Thoracic aorta (tissue), 2 donors: ENCODE results near the gene PPFIBP2. TPM values are rescaled to one million over a fixed set of nuclear protein-coding genes. Genes with fewer than 3 reads are reported as not detected.

Experiments
- ATAC-seq: fragments of 150-250 bp; one replicate; pipeline ENCODE4 v1.8.0; 2017; ENCODE audit warnings: low read depth; ENCODE audit not compliant: insufficient number of reproducible peaks, low FRiP score
- DNase-seq: peaks from one replicate; pipeline ENCODE4 v3.0.0-alpha.2; 2020; ENCODE audit warnings: low spot score
- H3K27ac ChIP-seq, 2 donors: fragments of 200-600 bp; sonication (generic); 1 replicate in 1 of 2; 2 replicates in 1 of 2; pipeline ENCODE4 v1.5.1; 2016; ENCODE audit warnings: mild to moderate bottlenecking in 2 of 2, moderate library complexity in 2 of 2
- H3K27me3 ChIP-seq: fragments of 200-600 bp; sonication (generic); replicated peaks from 2 replicates; pipeline ENCODE4 v1.6.0; 2016; ENCODE audit warnings: mild to moderate bottlenecking; ENCODE audit not compliant: insufficient read depth
- H3K36me3 ChIP-seq: fragments of 200-600 bp; sonication (generic); one replicate; pipeline ENCODE4 v1.5.1; 2016
- H3K4me1 ChIP-seq, 2 donors: fragments of 200-600 bp; sonication (generic); 1 replicate in 1 of 2; 2 replicates in 1 of 2; pipeline versions ENCODE4 v1.5.1 to v1.6.0; 2016; ENCODE audit warnings: low read depth in 2 of 2, mild to moderate bottlenecking in 1 of 2; ENCODE audit not compliant: control insufficient read depth in 1 of 2
- H3K4me3 ChIP-seq: fragments of 200-600 bp; sonication (generic); 2 replicates; pipeline ENCODE4 v1.5.1; 2016; ENCODE audit warnings: mild to moderate bottlenecking
- H3K9me3 ChIP-seq: fragments of 200-600 bp; sonication (generic); 2 replicates; pipeline ENCODE4 v1.5.1; 2016
- total RNA-seq, 2 donors: library from RNA; depleted of rRNA; stranded (reverse); fragments of >200 nt; gene quantifications; one replicate each; pipeline versions ENCODE4 v1.1.0 to v1.2.3, GENCODE V29; 2016
- TF ChIP-seq, protein P1 (sequence below): fragments of 200-600 bp; sonication (generic); IDR thresholded peaks from one replicate; pipeline ENCODE4 v1.5.1; 2019; ENCODE audit warnings: antibody characterized with exemption

Gene PPFIBP2
- total RNA-seq, 2 donors from 2014 or later: 43.5 to 48.9 TPM

DNA sequence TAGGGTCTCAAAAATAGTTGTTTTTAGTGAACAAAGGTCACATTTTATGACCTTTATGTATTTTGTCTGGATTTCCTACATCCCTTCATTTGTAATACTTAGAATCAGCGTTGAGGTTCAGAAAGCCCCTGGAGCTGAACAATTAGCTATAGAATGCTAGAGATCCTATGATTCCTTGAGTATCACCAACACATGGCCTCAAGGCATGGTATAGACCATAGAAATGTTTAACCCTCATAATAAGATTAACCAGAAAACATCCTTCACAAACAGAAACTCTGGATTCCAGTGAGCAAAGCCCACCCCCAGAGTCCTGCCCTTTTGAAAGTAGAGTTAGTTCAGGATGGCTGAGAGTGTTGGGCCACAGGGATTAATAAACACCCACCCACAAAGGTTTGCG lies 82.2 kb downstream of the PPFIBP2 start:
- peaks cover 0 to 11% of the 10 kb centered on the region in 2 donors for H3K4me1 ChIP-seq
- no peak overlapping the region for H3K27ac ChIP-seq
- H3K27me3 ChIP-seq: no peaks in the 10 kb centered on the region
- DNase-seq: no peak
- ATAC-seq: no peak
- H3K36me3 ChIP-seq: peaks cover 5% of the 10 kb centered on the region
- no peaks in the 10 kb centered on the region for H3K9me3 ChIP-seq
- no peak overlapping the region for H3K4me3 ChIP-seq
- TF ChIP-seq, protein P1, sequence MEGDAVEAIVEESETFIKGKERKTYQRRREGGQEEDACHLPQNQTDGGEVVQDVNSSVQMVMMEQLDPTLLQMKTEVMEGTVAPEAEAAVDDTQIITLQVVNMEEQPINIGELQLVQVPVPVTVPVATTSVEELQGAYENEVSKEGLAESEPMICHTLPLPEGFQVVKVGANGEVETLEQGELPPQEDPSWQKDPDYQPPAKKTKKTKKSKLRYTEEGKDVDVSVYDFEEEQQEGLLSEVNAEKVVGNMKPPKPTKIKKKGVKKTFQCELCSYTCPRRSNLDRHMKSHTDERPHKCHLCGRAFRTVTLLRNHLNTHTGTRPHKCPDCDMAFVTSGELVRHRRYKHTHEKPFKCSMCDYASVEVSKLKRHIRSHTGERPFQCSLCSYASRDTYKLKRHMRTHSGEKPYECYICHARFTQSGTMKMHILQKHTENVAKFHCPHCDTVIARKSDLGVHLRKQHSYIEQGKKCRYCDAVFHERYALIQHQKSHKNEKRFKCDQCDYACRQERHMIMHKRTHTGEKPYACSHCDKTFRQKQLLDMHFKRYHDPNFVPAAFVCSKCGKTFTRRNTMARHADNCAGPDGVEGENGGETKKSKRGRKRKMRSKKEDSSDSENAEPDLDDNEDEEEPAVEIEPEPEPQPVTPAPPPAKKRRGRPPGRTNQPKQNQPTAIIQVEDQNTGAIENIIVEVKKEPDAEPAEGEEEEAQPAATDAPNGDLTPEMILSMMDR: no peak

DNA sequence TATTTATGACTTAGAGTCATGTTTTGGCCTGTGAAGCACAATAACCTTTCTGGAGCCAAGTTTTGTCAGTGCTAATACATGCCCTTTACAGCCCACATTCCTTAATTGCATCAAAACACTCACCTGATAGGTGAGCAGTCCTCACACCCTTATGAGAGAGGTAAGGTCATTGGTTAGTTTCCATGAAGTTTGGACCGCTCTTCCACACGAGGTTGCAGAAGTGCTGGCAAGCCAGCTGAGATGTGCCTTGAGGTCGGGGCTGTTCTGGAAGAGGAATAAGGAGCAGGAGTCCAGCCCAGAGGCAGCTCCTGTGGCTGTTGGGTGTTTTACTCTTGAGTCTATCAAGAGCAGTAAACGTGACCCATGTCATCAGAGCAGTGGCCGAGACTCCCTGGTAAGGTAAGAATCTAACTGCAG lies 83.2 kb downstream of the PPFIBP2 start:
- TF ChIP-seq, protein P1: no peak
- DNase-seq (no peak), ATAC-seq (no peak)
- Histone ChIP-seq H3K36me3 (peaks cover 5% of the 10 kb centered on the region), H3K9me3 (no peaks in the 10 kb centered on the region), H3K27ac (no peak overlapping the region), H3K4me1 (peaks cover 0 to 11% of the 10 kb centered on the region in 2 donors), H3K27me3 (no peaks in the 10 kb centered on the region), H3K4me3 (no peak overlapping the region)

DNA sequence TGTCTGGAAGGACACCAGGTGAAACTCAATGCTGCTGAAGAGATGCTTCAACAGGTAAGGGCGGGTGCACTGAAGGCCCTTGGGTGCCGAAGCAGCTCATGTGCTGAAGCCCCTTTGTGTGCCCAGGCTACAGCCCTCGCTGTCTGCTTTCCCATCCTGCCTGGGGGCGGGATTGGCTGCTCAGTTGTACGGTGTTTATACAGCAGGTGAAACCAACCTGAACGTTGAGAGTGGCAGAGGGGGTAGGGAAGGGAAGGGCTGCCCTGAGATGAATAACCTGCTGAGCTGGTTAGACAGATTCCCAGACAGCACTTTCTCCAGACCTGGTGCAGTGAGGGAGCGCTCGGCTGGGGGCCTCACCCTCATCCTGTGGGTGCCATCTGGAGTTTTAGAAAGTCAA lies 83.8 kb downstream of the PPFIBP2 start:
- H3K27ac ChIP-seq: no peak overlapping the region
- peaks cover 5% of the 10 kb centered on the region for H3K36me3 ChIP-seq
- ATAC-seq (no peak), DNase-seq (no peak)
- peaks cover 0 to 7% of the 10 kb centered on the region in 2 donors for H3K4me1 ChIP-seq
- H3K27me3 ChIP-seq: no peaks in the 10 kb centered on the region
- no peak overlapping the region for H3K4me3 ChIP-seq
- no peaks in the 10 kb centered on the region for H3K9me3 ChIP-seq
- TF ChIP-seq, protein P1: no peak

DNA sequence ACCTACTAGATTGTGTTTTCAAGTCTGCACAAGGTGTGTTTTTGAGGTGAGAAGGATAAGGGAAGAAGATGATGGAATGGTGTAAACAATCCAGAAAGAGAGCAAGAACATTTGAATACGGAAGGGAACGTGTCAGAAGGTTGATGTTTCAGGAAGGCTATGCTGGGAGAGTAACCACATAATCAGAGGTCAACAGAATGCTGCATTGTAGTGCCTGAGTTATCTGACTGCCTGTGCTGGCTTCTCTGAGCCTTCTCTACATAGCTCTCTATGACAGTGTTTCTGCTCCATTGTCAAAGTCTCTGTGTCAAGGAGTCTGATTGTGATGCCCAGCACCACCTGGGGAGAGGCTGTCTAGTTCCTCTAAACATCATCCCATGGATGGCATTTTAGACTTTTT lies 85.4 kb downstream of the PPFIBP2 start:
- Histone ChIP-seq H3K9me3 (no peaks in the 10 kb centered on the region), H3K27me3 (no peaks in the 10 kb centered on the region), H3K4me1 (no peaks in the 10 kb centered on the region), H3K27ac (no peak overlapping the region), H3K36me3 (peaks cover 5% of the 10 kb centered on the region), H3K4me3 (no peak overlapping the region)
- no peak for ATAC-seq
- no peak for DNase-seq
- TF ChIP-seq, protein P1: no peak

DNA sequence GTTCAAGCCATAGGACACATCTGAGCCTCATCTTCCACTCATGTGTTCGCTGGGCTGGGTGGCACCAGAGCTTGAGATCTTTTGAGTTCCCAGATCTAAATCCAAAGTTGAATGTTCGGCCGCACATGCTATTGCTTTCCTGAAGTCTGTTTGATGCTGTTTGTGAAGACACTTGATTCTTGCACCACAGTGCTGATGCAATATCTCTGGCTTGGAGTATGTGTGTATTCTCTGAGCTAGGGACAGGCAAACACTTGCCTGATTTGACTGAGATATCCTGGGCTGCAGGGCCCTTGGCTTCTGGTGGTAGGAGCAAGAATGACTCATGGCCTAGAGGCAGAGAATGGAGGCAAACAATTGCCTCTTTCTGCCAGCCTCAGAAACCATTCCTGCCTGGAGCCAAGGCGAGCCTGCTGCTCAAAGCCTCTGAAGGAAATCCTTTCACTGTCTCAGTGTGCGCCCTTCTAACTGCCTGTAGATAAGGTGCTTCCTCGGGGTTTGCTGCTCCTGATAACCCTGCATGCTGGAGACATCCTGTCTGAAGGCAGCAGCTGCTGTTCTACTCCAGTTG lies 86.5 kb downstream of the PPFIBP2 start:
- peaks cover 5% of the 10 kb centered on the region for H3K36me3 ChIP-seq
- no peak overlapping the region for H3K27ac ChIP-seq
- TF ChIP-seq, protein P1: no peak
- ATAC-seq (no peak), DNase-seq (no peak)
- no peaks in the 10 kb centered on the region for H3K9me3 ChIP-seq
- peaks cover 0 to 5% of the 10 kb centered on the region in 2 donors for H3K4me1 ChIP-seq
- H3K4me3 ChIP-seq: no peak overlapping the region
- H3K27me3 ChIP-seq: no peaks in the 10 kb centered on the region
